Stimulated activated CD4-positive, alpha-beta T cell treated with anti-CD3 and anti-CD28 coated beads, Interleukin-12 subunit alpha, Interleukin-12 subunit beta, amount 100 ng/mL, for 4 hours (primary cell): ENCODE measurements around the gene RHBDF2.

ENCODE experiments used
- DNase-seq: peaks from one replicate; pipeline ENCODE4 v3.0.0-alpha.2; 2020

The RHBDF2 gene

DNA sequence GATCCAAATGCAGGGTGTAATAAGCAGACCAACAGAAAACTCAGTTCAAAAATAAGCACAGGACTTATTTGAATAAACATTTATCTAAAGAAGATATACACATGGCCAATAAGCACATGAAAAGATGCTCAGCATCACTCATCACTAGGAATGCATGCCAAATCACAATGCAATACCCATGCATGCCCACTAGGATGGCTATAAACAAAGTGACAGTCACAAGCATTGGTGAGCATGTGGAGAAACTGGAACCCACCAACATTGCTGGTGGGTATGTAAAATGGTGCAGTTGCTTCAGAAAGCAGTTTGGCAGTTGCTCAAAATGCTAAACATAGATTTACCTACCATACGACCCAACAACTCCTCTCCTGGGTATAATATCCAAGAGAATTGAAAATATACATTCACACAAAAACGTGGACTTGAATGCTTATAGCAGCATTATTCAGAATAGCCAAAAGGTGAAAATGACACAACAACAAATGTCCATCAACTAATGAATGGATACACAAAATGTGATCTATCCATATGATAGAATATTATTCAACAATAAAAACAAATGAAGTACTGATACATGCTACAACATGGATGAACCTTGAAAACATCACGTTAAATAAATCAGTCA lies 68.4 kb downstream of the RHBDF2 start:
- DNase-seq, result no peak

DNA sequence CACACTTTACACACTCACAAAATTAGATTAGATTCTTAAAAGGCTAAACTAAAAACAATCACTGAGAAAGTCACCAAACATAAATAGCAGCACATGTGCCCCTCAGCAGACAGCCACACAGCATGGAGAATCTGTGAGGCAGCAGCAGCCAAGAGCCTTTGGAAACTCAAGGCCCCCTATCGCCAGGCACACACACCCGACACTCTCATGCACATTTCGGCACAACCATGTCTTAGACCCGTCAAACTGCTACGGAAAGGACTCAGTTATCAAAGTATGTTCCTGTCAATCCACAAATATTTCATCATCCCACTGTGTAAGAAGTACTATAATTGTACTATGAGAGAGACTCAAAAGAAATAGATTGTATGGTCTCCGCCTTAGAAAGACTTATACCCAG lies 69.2 kb downstream of the RHBDF2 start:
- DNase-seq, result no peak

DNA sequence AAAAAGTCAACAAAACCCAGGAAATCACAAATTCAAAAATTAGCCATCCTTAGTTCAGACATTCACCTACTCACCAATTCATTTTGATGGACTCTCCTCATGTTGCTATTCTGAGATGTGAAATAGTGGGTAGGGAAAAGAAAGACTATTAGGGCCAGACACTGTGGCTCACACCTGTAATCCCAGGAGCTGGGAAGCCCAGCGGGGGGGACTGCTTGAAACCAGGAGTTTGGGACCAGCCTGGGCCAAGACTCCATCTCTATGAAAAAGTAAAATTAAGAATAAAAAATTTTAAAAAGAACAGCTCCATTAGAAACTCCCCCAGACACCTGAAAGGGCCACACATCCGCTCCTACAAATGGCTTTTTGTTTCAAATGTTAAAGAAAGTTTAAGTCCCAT lies 69.7 kb downstream of the RHBDF2 start:
- no peak for DNase-seq

DNA sequence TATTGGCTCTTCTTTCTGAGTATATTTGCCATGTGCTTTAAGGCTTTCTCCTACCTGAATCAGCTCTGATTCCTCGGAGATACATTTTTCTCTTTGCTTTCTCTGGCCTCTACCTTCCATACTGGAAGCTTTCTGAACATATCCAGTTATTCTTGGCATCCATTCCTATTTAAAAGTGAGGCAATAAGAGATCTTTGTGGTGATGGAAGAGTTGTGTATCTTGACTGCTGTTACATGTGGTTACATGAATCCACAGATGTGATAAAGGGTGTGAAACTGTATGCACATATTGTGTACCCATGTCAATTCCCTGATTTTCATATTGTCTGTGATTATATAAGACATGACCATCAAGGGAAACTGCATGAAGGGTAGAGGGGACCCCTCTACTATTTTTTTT lies 72.7 kb downstream of the RHBDF2 start:
- no peak for DNase-seq

DNA sequence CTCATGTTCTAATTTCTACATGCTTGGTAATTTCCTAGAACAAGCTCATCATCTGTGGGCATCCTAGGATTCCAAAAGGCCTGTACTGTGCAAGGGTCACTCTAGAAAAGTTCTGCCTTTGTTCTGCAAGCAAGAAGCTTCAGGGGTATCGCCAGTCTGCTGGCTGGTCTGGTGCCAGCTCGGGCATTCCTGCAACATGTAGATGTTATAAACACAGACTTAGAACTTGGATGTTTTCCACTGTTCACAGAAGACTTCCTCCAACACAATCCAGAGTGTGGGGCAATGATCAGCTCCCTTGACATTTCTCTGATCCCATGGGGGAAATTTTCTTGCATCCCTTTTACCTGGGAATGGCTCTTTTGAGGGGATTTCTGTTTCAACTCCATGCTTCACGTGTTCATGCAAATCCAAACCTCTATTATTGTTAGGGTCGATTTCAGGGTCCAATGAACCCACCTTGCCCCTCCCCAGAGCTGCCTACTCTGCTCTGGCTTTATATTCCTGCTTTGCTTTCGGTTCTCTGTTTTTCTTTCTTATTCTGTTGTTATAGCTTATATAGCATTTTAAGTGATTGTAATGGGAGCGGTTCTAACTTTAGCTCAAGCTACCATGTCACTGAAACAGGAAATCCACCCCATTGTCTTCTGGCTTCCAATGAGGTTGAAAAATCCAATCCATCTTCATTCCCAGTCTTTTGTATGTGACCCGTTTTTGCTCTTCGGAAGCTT lies 73.6 kb downstream of the RHBDF2 start:
- no peak for DNase-seq

DNA sequence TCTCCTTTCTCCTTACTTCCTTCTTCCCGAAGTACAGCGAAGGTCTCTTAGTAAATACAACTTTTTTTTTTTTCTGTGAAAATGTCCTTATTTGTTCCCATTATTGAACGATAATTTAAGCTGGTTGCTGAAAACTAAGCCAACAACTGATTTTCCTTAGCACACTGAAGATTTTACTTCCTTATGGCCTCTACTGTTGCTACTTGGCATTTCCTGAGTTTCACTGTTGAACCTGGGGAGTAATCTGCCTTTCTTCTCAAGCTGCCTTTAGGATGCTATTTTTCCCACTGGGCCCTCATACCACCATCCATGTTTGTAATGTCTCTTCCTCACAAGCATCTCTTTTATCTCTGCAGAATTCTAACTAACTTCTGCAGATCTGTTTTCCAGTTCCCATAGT lies 74.4 kb downstream of the RHBDF2 start:
- DNase-seq, result no peak

DNA sequence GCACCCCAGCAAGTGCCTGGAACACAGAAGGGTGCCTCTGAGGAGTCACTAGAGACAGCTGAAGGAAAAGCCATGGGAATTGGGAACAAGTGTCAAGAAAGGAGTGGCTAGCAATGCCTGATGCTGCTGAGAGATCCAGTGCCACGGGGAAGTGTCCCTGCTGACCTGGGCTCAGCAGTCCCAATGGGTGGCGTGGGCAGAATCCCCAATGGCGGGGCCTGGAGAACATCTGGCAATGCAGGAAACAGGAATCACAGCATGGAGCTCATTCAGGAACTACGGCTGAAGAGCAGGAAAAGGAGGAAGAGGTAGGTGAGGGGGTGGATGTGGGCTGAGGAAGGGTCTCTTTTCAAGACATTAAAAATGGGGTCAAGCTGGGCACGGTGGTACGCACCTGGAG lies 78.4 kb downstream of the RHBDF2 start:
- DNase-seq, result no peak

DNA sequence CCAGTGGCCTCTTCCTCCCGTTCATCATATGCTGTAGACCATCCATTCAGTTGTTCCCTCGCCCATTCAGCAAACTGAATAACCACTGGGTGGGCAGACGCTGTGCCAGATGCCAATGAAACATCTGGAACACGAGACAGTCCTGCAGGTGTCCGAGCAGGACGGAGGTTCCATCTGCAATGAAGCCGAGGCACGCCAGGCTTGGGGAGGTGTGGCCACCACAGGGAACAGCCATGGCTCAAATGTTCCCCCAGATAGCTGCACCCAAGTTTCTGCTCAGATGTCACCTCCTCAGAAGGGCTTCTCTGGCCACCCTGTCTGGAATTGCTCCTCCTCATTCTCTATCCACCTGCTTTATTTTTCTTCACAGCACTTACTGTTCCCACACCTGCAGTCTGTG lies 78.8 kb downstream of the RHBDF2 start:
- DNase-seq, result no peak

DNA sequence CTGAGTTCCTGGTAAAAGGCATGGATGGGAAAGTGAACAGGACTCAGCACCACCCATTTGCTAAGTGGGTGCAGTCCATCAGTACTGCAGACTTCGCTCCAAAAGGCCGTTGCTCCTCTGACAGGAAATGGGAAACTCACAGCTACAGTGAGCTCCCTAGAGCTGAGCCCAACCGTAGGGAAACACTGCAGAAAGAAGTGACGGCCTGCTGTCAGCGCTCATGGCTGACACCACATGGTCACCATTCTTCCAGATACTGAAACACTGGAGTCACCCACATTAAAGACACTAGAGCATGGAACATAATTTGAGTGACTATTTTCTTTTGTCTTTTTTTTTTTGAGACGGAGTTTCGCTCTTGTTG lies 80.2 kb downstream of the RHBDF2 start:
- no peak for DNase-seq
